Measurements from ENCODE around the gene CROCC2. TPM values are rescaled to one million over a fixed set of nuclear protein-coding genes. Genes with fewer than 3 reads are reported as not detected.

Gene CROCC2
- total RNA-seq, 1 donor from 2014 or later = 3.4 TPM

- Histone ChIP-seq H3K9me3 (peaks cover 20% of the 10 kb centered on the region), H3K36me3 (peaks cover 39% of the 10 kb centered on the region), H3K4me1 (no peaks in the 10 kb centered on the region), H3K4me3 (no peak overlapping the region), H3K27me3 (ENCODE audit: low read depth) (no peaks in the 10 kb centered on the region), H3K27ac (no peak overlapping the region)
- no peak for ATAC-seq
- TF ChIP-seq CTCF (IDR thresholded peaks at IDR 0.05) = no peak
- intact Hi-C loops (cut with DNase I) = no loop called here
- no peak for DNase-seq
Observed at GRCh38 chr2:241030333-241030680, 124.2 kb downstream of the CROCC2 start.

GRCh38 chr2:241030883-241031282 is 124.7 kb downstream of the CROCC2 start:
- DNase-seq = no peak
- ATAC-seq = no peak
- H3K27me3 ChIP-seq (ENCODE audit: low read depth) = no peaks in the 10 kb centered on the region
- peaks cover 39% of the 10 kb centered on the region for H3K36me3 ChIP-seq
- H3K9me3 ChIP-seq = peaks cover 14% of the 10 kb centered on the region
- intact Hi-C loops (cut with DNase I) = no loop called here
- no peak overlapping the region for H3K27ac ChIP-seq
- no peaks in the 10 kb centered on the region for H3K4me1 ChIP-seq
- no peak overlapping the region for H3K4me3 ChIP-seq
- no peak for TF ChIP-seq CTCF (IDR thresholded peaks at IDR 0.05)

- Histone ChIP-seq H3K36me3 (peaks cover 39% of the 10 kb centered on the region), H3K27me3 (ENCODE audit: low read depth) (no peaks in the 10 kb centered on the region), H3K4me1 (peaks cover 6% of the 10 kb centered on the region), H3K27ac (no peak overlapping the region), H3K9me3 (peaks cover 7% of the 10 kb centered on the region), H3K4me3 (no peak overlapping the region)
- no peak for TF ChIP-seq CTCF (IDR thresholded peaks at IDR 0.05)
- ATAC-seq (peak; percentile 41 to 43), DNase-seq (no peak)
- intact Hi-C loops (cut with DNase I) = no loop called here
Observed at GRCh38 chr2:241031436-241032165, 125.5 kb downstream of the CROCC2 start.

GRCh38 chr2:241033336-241033987 is 127.3 kb downstream of the CROCC2 start:
- no peak overlapping the region for H3K27ac ChIP-seq
- TF ChIP-seq CTCF (IDR thresholded peaks at IDR 0.05) = no peak
- H3K4me1 ChIP-seq = peaks cover 15% of the 10 kb centered on the region
- intact Hi-C loops (cut with DNase I) = no loop called here
- H3K27me3 ChIP-seq (ENCODE audit: low read depth) = no peaks in the 10 kb centered on the region
- ATAC-seq = no peak
- H3K4me3 ChIP-seq = no peak overlapping the region
- H3K9me3 ChIP-seq = no peaks in the 10 kb centered on the region
- peaks cover 48% of the 10 kb centered on the region for H3K36me3 ChIP-seq
- no peak for DNase-seq

- no peak for DNase-seq
- Histone ChIP-seq H3K36me3 (peaks cover 54% of the 10 kb centered on the region), H3K4me1 (peaks cover 15% of the 10 kb centered on the region), H3K9me3 (no peaks in the 10 kb centered on the region), H3K27me3 (ENCODE audit: low read depth) (no peaks in the 10 kb centered on the region), H3K27ac (no peak overlapping the region), H3K4me3 (no peak overlapping the region)
- ATAC-seq = no peak
- no peak for TF ChIP-seq CTCF (IDR thresholded peaks at IDR 0.05)
- intact Hi-C loops (cut with DNase I) = no loop called here
Observed at GRCh38 chr2:241033994-241034393, 127.9 kb downstream of the CROCC2 start.

Measured in lower lobe of right lung (tissue), 2 donors.